HepG2 (cell line): ENCODE data around the gene OVOL3. TPM values are rescaled to one million over a fixed set of nuclear protein-coding genes. Genes with fewer than 3 reads are reported as not detected.

Experiments used
- ATAC-seq: fragments of 200-7000 bp; cut with Tn5 transposase; 3 replicates; pipeline ENCODE4 v1.9.1; 2020; ENCODE audit warnings: mild to moderate bottlenecking, moderate library complexity
- BruUV-seq: library from RNA; stranded (reverse); fragments of 400-500 nt; replicated peaks from 2 replicates; lab custom pipeline; 2021; lab: Mats Ljungman, UMichigan
- CTCF ChIA-PET: fragments of 300-600 bp; formaldehyde crosslinking; extraction: SDS; loops from one replicate; lab custom pipeline; 2021; ENCODE audit warnings: low total read pairs, inconsistent platforms, low intra/inter-chr PET ratio; lab: Yijun Ruan, JAX
- POLR2A ChIA-PET: fragments of 350-600 bp; sonication (Branson Sonifier 250); formaldehyde crosslinking; loops from one replicate; lab custom pipeline; 2020; ENCODE audit warnings: antibody characterized with exemption, inconsistent platforms; lab: Yijun Ruan, JAX
- DNase-seq: peaks from one replicate; pipeline ENCODE4 v3.0.0-alpha.2; 2015; ENCODE audit warnings: low spot score
- FAIRE-seq: peaks from 3 replicates; lab custom pipeline; 2011; peaks lifted over from hg19 to GRCh38; lab: Jason Lieb, UNC
- H2AFZ ChIP-seq: one replicate; pipeline ENCODE4 v1.6.1; 2011; ENCODE audit warnings: low read length, inconsistent platforms
- H3K27ac ChIP-seq: fragments of 300-600 bp; 3 replicates; pipeline ENCODE4 v1.8.0; 2011; ENCODE audit warnings: mixed run types, mild to moderate bottlenecking, mixed read lengths, low read length, inconsistent platforms; ENCODE audit not compliant: insufficient read depth; ENCODE audit errors: extremely low read length
- H3K27me3 ChIP-seq, 2 experiments: fragments of 200-600 bp in 1 of 2; 2 replicates in 1 of 2; 3 replicates in 1 of 2; pipeline versions ENCODE4 v1.6.0 to v1.8.0; 2011; ENCODE audit warnings: low read length in 2 of 2, mild to moderate bottlenecking in 2 of 2, moderate library complexity in 2 of 2, inconsistent platforms in 1 of 2; ENCODE audit not compliant: insufficient read depth in 2 of 2, control insufficient read depth in 1 of 2
- H3K36me3 ChIP-seq, 2 experiments: fragments of 200-600 bp in 1 of 2; replicated peaks in 1 of 2; 2 replicates in 1 of 2; 3 replicates in 1 of 2; pipeline versions ENCODE4 v1.5.1 to v1.8.0; 2011; ENCODE audit warnings: low read length in 2 of 2, inconsistent platforms in 1 of 2; ENCODE audit not compliant: insufficient read depth in 2 of 2, control insufficient read depth in 1 of 2
- H3K4me1 ChIP-seq: 2 replicates; pipeline ENCODE4 v1.5.1; 2012; ENCODE audit warnings: low read length, inconsistent platforms; ENCODE audit not compliant: insufficient read depth
- H3K4me2 ChIP-seq: 2 replicates; pipeline ENCODE4 v1.6.0; 2011; ENCODE audit warnings: low read depth, low read length, inconsistent platforms
- H3K4me3 ChIP-seq, 3 experiments: fragments of 200-600 bp in 1 of 3; sonication (generic), shearing (Covaris generic) in 1 of 3; replicated peaks in 1 of 3; 2 replicates each; pipeline ENCODE4 v1.5.1; 2011 to 2016; ENCODE audit warnings: low read length in 3 of 3, inconsistent platforms in 2 of 3, low read depth in 2 of 3, mild to moderate bottlenecking in 2 of 3, control low read depth in 1 of 3, mixed read lengths in 1 of 3; ENCODE audit not compliant: insufficient read depth in 1 of 3
- H3K79me2 ChIP-seq: one replicate; pipeline ENCODE4 v1.6.1; 2011; ENCODE audit warnings: low read length, inconsistent platforms; ENCODE audit not compliant: insufficient read depth
- H3K9ac ChIP-seq: 2 replicates; pipeline ENCODE4 v1.6.0; 2011; ENCODE audit warnings: mild to moderate bottlenecking, low read depth, low read length, inconsistent platforms; ENCODE audit not compliant: insufficient read depth
- H3K9me3 ChIP-seq: 2 replicates; pipeline ENCODE4 v1.5.1; 2012; ENCODE audit warnings: mild to moderate bottlenecking, low read length
- H4K20me1 ChIP-seq: 2 replicates; pipeline ENCODE4 v1.6.0; 2011; ENCODE audit warnings: inconsistent platforms, mild to moderate bottlenecking, low read length, moderate library complexity; ENCODE audit not compliant: insufficient read depth
- EHMT2 ChIP-seq: fragments of 200-600 bp; sonication (generic); IDR thresholded peaks from 2 replicates; pipeline ENCODE4 v1.7.0; 2017; ENCODE audit warnings: antibody characterized with exemption, low read depth, low read length, borderline replicate concordance
- KAT7 ChIP-seq: IDR thresholded peaks from 2 replicates; pipeline ENCODE4 v1.6.1; 2018; ENCODE audit warnings: borderline replicate concordance, missing compliant biosample characterization
- PCBP1 ChIP-seq: fragments of 200-400 bp; formaldehyde crosslinking; IDR thresholded peaks from 2 replicates; pipeline ENCODE4 v1.6.1; 2017; ENCODE audit warnings: mild to moderate bottlenecking, low read depth, low read length, borderline replicate concordance
- RFX1 ChIP-seq: fragments of 450-650 bp; IDR thresholded peaks from 2 replicates; pipeline ENCODE4 v1.6.1; 2017
- ZFP1 ChIP-seq: IDR thresholded peaks from 2 replicates; pipeline ENCODE4 v1.6.1; 2016
- ZNF20 ChIP-seq: sonication (generic); formaldehyde crosslinking; IDR thresholded peaks from 2 replicates; pipeline ENCODE4 v1.4.0; 2020; ENCODE audit warnings: mild to moderate bottlenecking, moderate library complexity, missing genetic modification reagents
- ZNF207 ChIP-seq: fragments of 450-650 bp; IDR thresholded peaks from 2 replicates; pipeline ENCODE4 v1.6.1; 2016; ENCODE audit warnings: antibody characterized with exemption, borderline replicate concordance
- ZNF33A ChIP-seq: sonication (generic); formaldehyde crosslinking; IDR thresholded peaks from 2 replicates; pipeline ENCODE4 v1.5.1; 2020; ENCODE audit warnings: missing genetic modification reagents, mild to moderate bottlenecking, moderate library complexity, borderline replicate concordance
- ZNF615 ChIP-seq: sonication (generic); formaldehyde crosslinking; IDR thresholded peaks from 2 replicates; pipeline ENCODE4 v1.5.0; 2020; ENCODE audit warnings: mild to moderate bottlenecking, missing genetic modification reagents, borderline replicate concordance
- WGBS: methylation state at CpG from one replicate; pipeline ENCODE4 v1.1.6; 2017; ENCODE audit warnings: low lambda C conversion rate; 5-methylcytosine and 5-hydroxymethylcytosine counted together
- in situ Hi-C: cut with HindIII; loops from 2 replicates; pipeline ENCODE4 v1.10.0; 2017; ENCODE audit warnings: low pct_unique_long_range_greater_than_20kb; ENCODE audit not compliant: extremely low pct_ligation_motif_present
- intact Hi-C: fragments of 100-400 bp; cut with micrococcal nuclease; formaldehyde crosslinking; loops from one replicate; pipeline ENCODE4 v1.10.0; 2022; ENCODE audit not compliant: unreplicated experiment
- polyA plus RNA-seq, 8 experiments: library from polyadenylated mRNA; depleted of rRNA in 3 of 8; stranded (reverse) in 7 of 8; unstranded in 1 of 8; fragments of >200 nt; fragmentation: Illumina TruSeq in 4 of 8; extraction: Trizol in 4 of 8; gene quantifications; 2 replicates each; pipeline versions ENCODE4 v1.2.1 to v1.2.3, GENCODE V29; 2011 to 2016; ENCODE audit warnings: low read depth in 4 of 8, missing spikeins in 1 of 8, mixed read lengths in 1 of 8; ENCODE audit not compliant: insufficient read depth in 1 of 8
- total RNA-seq, 5 experiments: library from RNA; depleted of rRNA; stranded (reverse); fragments of >200 nt; fragmentation: Illumina TruSeq; extraction: Trizol; gene quantifications; 2 replicates each; pipeline ENCODE4 v1.2.3, GENCODE V29; 2016; ENCODE audit warnings: low read depth in 1 of 5
- TF ChIP-seq, protein P1 (sequence below): sonication (generic); formaldehyde crosslinking; IDR thresholded peaks from 2 replicates; pipeline ENCODE4 v1.4.0; 2020; ENCODE audit warnings: missing genetic modification reagents
- TF ChIP-seq, protein P2 (sequence below): sonication (generic); formaldehyde crosslinking; IDR thresholded peaks from 2 replicates; pipeline ENCODE4 v1.4.0; 2020; ENCODE audit warnings: low read depth, mild to moderate bottlenecking, missing genetic modification reagents
- TF ChIP-seq, protein P3 (sequence below): IDR thresholded peaks from 2 replicates; pipeline ENCODE4 v1.6.1; 2016
- TF ChIP-seq, protein P4 (sequence below): sonication (generic); formaldehyde crosslinking; IDR thresholded peaks from 2 replicates; pipeline ENCODE4 v1.4.0; 2020; ENCODE audit warnings: missing genetic modification reagents, borderline replicate concordance

Gene OVOL3
- total and polyA plus RNA-seq, 2 of the 13 experiments (the other 11 are each of a cell fraction or from before 2014, with no cell fraction given) = not detected

DNA sequence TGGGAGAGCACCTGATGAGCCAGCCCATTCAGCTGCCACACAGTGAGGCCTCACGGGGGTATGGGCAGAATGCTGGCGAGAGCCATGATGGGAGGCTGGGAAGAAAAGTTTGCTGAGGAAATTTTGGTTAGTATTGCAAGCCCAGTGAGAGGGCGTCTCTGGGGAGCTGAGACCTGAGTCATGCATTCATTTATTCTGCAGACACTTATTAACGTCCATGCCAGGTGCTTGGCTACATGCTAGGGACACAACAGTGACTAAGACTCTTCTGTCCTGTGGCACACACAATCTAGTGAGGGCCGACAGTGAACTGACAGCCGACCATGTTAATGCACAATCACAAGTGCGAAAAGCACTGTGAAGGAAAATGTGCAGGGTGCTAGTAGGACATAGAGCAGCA lies 29.0 kb upstream of the OVOL3 start:
- ChIA-PET POLR2A (no interaction called here), CTCF (no interaction called here)
- Histone ChIP-seq H2AFZ (no peak overlapping the region), H3K4me2 (no peak overlapping the region), H3K4me3 (no peak overlapping the region), H3K79me2 (no peaks in the 10 kb centered on the region), H3K36me3 (peaks cover 16 to 44% of the 10 kb centered on the region in 2 experiments), H3K4me1 (peaks cover 13% of the 10 kb centered on the region), H3K9me3 (no peaks in the 10 kb centered on the region), H3K27ac (no peak overlapping the region), H3K9ac (no peak overlapping the region), H3K27me3 (no peaks in the 10 kb centered on the region), H4K20me1 (no peaks in the 10 kb centered on the region)
- intact Hi-C loops = no loop called here
- in situ Hi-C loops = no loop called here
- ATAC-seq = no peak
- 96% methylated on average over 7 of the region's 7 CpGs for WGBS
- DNase-seq = no peak
- TF ChIP-seq EHMT2 = no peak
- TF ChIP-seq ZNF33A (CRISPR knock-in tag) = no peak
- TF ChIP-seq ZNF615 = no peak
- TF ChIP-seq, protein P1, sequence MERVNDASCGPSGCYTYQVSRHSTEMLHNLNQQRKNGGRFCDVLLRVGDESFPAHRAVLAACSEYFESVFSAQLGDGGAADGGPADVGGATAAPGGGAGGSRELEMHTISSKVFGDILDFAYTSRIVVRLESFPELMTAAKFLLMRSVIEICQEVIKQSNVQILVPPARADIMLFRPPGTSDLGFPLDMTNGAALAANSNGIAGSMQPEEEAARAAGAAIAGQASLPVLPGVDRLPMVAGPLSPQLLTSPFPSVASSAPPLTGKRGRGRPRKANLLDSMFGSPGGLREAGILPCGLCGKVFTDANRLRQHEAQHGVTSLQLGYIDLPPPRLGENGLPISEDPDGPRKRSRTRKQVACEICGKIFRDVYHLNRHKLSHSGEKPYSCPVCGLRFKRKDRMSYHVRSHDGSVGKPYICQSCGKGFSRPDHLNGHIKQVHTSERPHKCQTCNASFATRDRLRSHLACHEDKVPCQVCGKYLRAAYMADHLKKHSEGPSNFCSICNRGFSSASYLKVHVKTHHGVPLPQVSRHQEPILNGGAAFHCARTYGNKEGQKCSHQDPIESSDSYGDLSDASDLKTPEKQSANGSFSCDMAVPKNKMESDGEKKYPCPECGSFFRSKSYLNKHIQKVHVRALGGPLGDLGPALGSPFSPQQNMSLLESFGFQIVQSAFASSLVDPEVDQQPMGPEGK (CRISPR knock-in tag) = no peak
- no peak for TF ChIP-seq ZFP1 (CRISPR knock-in tag)
- TF ChIP-seq, protein P2, sequence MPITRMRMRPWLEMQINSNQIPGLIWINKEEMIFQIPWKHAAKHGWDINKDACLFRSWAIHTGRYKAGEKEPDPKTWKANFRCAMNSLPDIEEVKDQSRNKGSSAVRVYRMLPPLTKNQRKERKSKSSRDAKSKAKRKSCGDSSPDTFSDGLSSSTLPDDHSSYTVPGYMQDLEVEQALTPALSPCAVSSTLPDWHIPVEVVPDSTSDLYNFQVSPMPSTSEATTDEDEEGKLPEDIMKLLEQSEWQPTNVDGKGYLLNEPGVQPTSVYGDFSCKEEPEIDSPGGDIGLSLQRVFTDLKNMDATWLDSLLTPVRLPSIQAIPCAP (CRISPR knock-in tag) = no peak
- no peak for TF ChIP-seq PCBP1
- TF ChIP-seq ZNF20 (CRISPR knock-in tag) = no peak
- no peak for TF ChIP-seq KAT7
- TF ChIP-seq, protein P3, sequence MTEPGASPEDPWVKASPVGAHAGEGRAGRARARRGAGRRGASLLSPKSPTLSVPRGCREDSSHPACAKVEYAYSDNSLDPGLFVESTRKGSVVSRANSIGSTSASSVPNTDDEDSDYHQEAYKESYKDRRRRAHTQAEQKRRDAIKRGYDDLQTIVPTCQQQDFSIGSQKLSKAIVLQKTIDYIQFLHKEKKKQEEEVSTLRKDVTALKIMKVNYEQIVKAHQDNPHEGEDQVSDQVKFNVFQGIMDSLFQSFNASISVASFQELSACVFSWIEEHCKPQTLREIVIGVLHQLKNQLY = no peak
- TF ChIP-seq, protein P4, sequence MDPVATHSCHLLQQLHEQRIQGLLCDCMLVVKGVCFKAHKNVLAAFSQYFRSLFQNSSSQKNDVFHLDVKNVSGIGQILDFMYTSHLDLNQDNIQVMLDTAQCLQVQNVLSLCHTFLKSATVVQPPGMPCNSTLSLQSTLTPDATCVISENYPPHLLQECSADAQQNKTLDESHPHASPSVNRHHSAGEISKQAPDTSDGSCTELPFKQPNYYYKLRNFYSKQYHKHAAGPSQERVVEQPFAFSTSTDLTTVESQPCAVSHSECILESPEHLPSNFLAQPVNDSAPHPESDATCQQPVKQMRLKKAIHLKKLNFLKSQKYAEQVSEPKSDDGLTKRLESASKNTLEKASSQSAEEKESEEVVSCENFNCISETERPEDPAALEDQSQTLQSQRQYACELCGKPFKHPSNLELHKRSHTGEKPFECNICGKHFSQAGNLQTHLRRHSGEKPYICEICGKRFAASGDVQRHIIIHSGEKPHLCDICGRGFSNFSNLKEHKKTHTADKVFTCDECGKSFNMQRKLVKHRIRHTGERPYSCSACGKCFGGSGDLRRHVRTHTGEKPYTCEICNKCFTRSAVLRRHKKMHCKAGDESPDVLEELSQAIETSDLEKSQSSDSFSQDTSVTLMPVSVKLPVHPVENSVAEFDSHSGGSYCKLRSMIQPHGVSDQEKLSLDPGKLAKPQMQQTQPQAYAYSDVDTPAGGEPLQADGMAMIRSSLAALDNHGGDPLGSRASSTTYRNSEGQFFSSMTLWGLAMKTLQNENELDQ (CRISPR knock-in tag) = no peak
- no peak for TF ChIP-seq ZNF207
- TF ChIP-seq RFX1 = no peak
- BruUV-seq = no TSS peak
- FAIRE-seq = no peak
